NCI-H2196 (cell line): ENCODE data around the gene PROZ.
"Not testable (repeated sequence)": the region's sequence is repeated elsewhere in the genome, so short reads cannot be mapped to it uniquely, and the experiment has no call there.

Experiments used
- DNase-seq: peaks from one replicate; lab custom pipeline; 2025; ENCODE audit not compliant: unreplicated experiment; lab: John Stamatoyannopoulos, UW

The PROZ gene, protein sequence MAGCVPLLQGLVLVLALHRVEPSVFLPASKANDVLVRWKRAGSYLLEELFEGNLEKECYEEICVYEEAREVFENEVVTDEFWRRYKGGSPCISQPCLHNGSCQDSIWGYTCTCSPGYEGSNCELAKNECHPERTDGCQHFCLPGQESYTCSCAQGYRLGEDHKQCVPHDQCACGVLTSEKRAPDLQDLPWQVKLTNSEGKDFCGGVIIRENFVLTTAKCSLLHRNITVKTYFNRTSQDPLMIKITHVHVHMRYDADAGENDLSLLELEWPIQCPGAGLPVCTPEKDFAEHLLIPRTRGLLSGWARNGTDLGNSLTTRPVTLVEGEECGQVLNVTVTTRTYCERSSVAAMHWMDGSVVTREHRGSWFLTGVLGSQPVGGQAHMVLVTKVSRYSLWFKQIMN

DNA sequence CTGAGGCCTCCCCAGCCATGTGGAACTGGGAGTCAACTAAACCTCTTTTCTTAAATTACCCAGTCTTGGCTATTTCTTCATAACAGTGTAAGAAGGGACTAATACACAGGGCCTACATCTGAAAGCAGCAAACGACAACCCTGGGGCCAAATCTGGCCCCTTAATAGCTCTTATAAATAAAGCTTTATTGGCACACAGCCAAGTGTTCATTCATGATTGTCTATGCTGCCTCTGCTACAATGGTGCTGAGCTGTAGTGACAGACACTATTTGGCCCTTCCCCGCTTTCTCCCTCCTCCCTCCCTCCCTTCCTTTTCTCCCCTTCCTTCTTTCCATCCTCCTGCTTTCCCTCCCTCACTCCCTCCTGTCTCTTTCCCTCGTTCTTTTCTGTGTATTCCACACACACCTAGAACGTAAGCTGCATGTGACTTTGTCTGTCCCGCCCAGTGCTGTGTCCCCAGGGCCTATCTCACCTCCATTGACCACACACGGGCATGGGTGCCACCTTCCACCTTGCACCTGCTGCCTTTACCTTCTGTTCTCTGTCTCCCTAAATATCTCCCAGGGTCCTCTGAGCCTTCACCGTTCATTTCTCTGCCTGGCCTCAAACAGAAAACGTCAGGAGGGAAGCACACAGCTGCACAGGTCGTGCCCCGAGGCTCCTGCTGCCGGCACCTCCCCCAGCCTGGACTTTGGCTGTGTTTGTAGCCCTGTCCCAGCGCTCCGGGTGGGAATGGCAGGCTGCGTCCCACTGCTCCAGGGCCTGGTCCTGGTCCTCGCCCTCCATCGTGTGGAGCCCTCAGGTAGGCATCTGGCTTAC, at the start of gene PROZ:
PROZ (plus strand) TSS at position 720 of the 819 bp plus-strand sequence; CDS start at position 733, 13 bp downstream.
- no peak for DNase-seq

DNA sequence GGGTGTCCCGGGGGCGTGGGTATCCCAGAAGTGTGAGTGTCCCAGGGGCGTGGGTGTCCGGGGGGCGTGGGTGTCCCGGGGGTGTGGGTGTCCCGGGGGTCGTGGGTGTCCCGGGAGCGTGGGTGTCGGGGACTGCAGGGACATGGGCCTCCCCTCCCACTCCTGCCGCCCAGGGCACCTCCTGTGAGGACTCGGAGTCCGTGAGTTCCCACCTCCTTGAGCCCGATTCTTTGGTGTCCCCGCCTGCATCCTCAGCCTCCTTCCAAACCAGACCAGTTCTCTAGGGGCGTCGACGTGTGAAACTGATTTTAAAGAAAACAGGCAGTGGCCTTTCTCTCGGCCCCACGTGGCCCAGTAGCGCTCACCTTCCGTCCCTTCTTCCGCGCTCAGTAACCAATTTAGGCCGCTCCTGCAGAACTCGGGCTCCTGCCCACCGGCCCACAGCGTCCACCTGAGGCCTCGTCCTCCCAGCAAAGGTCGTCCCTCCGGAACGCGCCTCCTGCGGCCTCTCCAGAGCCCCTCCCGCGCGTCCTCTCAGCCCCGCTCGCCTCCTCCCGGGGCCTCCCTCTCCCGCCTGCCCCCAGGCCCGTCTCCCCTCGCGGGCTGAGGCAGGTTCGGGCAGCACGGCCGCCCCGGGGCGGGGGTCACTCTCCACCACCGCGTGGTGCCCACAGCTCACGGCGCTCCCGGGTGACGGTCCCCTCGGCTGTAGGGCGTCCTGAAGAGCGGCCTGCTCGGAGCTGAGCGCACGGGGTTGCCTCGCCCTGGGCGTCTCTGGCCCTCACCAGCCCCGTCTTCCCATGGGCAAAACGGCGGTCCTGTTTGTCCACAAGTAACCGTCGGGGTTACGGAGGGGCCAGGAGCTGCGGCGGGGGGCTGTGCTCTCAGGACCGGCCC, 49.0 kb upstream of the PROZ start:
- DNase-seq, result no peak

DNA sequence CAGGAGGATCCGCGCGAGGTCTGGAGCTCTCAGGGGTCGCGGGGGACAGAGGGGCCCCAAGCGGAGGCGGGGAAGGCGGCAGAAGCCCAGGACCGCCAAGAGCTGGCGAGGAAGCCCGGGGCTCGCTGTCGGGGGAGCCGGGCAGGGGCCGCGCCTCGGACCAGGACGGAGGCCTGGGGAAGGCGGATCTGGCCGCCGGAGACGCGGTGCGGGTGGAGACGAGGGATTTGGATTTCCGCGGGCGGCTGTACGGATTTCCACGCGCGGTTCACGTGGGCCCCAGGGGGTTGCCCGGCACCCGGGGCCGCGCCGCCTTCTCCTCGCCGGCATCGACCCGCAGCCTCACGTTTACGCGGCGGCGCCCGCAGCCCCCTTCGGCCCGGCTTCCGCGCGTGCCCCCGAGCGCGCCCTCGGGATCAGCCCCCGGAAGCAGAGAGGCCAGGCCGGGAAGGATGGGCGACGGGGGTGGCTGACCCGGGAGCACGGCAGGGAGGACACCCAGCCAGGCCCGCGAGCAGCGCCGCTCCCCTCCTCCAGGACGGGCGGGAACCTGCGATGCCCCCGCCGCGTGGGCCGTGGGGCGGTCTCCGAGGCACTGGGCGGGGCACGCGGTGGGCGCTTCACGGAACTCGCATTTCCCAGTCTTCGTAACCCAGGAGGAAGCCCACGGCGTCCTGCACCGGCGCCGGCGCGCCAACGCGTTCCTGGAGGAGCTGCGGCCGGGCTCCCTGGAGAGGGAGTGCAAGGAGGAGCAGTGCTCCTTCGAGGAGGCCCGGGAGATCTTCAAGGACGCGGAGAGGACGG, 48.2 kb upstream of the PROZ start:
- no peak for DNase-seq

DNA sequence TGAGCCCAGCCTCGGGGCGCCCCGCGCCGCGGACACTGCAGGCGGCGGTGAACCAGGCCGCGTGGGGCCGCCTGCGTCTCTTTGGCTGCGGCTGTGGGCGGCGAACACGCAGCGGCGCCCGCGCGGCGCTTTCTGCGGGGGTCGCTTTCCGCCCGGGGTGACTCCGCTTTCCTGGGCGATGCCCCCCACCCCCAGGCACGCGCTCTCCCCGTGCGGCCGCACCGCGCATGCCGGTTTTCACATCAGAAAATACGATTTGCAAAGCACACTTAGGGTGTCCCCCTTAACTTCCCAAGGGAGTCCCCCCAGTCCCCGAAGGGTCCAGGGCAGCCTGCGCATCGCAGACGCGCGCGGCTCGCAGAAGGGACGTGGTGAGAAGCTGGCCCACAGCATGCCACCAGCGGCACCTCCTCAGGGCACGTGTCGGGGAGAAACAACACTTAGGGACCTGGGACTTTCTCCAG, 47.6 kb upstream of the PROZ start:
- DNase-seq, result no peak

DNA sequence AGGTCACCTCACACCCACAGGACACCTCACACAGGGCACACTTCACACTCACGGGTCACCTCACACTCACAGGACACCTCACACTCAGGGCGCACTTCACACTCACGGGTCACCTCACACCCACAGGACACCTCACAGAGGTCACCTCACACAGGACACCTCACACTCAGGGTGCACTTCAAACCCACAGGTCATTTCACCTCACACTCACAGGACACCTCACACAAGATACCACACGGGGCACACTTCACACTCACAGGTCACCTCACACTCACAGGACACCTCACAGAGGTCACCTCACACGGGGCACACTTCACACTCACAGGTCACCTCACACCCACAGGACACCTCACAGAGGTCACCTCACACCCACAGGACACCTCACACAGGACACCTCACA, 46.6 kb upstream of the PROZ start:
- DNase-seq, result not testable (repeated sequence)

DNA sequence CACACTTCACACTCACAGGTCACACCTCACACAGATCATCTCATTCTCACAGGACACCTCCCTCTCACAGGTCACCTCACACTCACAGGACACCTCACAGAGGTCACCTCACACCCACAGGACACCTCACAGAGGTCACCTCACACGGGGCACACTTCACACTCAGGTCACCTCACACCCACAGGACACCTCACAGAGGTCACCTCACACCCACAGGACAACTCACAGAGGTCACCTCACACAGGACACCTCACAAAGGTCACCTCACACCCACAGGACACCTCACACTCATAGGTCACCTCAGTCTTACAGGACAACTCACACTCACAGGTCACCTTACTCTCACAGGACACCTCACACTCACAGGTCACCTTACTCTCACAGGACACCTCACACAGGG, 46.0 kb upstream of the PROZ start:
- DNase-seq, result not testable (repeated sequence)

DNA sequence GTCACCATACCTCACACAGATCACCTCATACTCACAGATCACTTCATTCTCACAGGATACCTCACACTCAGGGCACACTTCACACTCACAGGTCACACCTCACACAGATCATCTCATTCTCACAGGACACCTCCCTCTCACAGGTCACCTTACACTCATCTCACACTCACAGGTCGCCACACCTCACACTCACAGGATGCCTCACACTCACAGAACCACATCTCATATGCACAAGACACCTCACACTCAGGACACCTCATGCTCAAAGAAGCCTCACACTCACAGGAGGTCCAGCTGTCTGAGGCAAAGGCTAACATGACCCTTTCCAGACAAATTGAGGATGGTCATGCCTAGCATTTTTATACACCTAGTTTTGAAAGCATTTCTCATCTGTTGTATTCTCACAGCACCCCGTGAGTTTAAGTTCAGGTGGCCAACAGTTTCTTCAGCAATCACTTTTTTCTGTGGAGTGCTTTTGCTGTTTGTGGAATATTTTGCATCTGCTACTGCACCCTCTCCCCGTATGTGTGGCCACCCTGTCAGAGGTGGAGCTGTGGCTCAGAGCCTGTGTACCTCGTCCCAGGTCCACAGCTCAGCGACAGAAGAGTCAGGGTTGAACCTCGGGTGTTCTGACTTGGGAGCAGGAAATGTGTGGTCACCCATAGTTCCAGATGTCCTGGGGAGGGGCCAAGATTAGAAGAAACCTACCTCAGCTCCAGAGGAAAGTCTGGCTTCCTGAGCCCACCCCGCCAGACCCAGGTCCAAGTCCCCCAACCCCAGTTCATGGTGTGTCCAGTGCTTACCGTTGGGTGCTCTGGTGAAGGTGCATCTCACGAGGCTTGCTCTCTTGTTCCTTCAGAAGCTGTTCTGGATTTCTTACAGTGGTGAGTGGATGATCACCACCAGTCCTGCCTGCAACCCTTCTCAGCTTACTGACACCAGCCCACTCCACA, 45.3 kb upstream of the PROZ start:
- no peak for DNase-seq

DNA sequence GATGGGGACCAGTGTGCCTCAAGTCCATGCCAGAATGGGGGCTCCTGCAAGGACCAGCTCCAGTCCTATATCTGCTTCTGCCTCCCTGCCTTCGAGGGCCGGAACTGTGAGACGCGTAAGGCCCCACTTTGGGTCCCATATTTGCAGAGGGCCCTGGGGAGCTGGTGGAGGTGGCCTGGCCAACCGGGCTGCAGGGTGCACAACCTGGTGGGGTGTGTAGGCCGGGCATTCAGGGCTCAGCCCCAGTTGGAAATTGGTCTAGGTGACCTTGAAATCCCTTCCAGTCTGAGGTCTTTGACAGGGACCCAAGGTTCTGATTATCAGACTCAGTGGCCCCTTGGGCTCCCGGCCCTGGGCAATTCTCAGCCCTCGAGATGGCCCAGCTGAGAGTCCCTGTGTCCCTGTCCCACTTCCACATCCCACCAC, 44.6 kb upstream of the PROZ start:
- no peak for DNase-seq

DNA sequence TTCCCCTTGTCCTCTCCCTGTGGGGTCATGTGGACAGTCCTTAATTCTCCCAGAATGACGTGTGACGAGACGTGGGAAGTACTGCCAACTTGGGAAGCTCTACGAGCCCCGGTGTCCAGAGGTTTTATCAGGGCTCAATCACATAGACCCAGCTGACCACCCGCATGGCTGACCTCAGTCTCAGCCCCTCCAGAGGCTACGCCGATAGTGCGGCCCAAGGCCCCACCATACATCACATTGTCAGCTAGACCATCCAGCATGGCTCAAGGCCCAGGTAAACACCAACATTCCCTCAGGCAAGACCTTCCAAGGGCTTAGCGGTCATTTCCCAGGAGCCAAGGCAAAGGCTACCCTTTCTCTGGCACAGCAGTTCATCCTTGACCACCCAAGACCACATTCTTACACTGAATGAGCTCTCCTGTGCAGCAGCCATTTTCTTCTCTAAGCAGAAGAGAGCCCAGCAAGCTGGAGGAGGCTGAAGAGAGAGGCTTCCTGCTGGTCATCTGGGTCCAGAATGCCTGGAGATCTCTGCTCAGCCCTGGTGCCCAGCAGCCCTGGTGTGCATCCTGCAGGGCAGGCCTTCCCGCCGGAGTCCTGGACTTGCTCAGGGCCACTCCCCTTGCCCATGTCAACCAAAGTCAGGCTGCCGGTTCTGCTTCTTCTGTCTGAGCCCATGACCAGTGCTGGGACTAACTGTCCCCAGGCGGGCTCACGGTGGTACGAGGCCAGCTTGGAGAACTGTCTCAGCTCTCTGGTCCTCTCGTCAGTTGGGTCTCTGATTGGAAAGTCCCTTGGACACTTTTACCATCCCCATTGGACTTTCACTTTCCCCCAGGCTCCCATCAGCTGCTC, 43.7 kb upstream of the PROZ start:
- no peak for DNase-seq

DNA sequence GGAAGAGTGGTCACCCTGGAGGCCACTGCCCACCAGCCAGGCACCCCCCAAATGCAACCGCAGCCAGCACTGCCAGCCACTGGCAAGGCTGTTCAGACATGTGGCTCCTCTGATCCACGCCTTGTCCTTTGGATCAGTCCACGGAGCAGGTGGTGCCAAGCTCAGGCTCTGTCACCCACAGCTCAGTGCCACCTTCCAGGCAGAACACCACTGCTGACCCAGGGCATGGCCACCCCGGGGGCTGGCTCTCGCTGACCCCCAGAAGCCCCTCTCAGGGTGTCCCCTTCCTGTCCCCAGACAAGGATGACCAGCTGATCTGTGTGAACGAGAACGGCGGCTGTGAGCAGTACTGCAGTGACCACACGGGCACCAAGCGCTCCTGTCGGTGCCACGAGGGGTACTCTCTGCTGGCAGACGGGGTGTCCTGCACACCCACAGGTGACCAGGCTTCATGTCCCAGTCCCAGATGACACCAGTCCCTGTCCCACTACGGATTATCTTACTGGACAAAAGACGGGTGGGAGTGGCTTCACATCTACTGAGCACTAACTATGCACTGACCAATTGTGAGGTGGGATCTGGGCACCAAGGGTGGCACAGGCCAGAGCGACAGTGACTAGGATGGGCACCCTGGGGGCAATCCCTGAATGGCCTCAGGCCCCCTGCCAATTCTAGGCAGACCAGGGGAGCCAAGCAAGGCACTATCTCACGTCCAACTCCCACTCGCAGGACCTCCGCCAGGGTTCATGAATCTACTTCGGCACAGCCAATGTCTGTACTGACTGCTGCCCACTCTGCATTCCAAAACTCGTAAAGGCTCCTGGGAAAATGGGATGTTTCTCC, 42.9 kb upstream of the PROZ start:
- DNase-seq, result no peak

DNA sequence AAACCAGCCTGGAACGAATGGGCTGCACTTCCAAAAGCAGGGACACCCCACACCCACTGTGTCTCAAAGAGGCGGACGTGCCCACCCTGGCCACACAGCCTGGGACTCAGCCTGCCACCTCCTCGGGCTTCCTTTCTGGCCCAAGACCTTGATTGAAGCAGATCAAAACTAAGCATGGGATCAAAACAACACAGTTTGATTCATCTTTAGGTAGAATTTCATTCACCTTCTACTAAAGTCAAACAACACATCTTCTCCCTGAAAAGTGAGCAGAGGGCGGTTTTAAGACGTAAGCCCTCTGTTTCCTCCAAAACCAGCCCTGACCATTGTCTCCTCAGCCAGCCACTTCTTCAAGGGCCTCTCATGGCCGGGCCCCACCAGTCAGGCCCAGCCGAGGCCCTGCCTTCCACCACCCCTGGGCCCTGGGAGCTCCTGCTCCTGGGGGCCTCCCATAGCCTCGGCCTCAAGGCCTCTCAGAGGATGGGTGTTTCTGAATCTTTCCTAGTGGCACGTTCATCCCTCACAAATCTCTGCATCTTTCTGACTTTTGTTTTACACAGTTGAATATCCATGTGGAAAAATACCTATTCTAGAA, 42.1 kb upstream of the PROZ start:
- DNase-seq, result no peak

DNA sequence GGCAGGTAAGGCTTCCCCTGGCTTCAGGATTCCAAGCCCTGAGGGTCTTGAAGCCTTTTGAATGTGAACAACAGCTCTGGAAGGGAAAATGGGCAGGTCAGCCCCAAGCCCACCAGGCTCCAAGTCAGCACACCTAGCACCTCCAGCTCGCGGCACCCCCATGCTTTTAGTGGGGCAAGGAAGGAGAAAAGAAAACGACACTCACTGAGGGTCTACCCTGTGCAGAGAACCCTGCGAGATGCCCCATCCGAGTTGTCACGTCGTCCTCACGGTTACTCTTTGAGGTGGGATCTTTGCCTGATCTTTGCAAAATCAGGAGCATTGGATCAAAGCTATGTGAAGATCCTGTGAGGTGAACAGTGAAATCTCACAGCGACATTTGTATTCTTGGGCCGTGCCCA, 41.6 kb upstream of the PROZ start:
- DNase-seq, result no peak

DNA sequence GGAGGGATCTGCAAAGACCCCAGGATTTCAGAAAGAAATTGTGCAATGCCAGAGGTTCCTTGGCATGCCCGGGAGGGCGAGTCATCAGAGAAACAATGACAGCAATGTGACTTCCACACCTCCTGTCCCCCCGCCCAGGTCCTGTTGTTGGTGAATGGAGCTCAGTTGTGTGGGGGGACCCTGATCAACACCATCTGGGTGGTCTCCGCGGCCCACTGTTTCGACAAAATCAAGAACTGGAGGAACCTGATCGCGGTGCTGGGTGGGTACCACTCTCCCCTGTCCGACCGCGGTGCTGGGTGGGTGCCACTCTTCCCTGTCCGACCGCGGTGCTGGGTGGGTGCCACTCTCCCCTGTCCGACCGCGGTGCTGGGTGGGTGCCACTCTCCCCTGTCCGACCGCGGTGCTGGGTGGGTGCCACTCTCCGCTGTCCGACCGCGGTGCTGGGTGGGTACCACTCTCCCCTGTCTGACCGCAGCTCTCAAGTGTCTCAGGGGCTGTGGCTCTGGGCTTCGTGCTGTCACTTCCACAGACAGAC, 41.0 kb upstream of the PROZ start:
- DNase-seq, result no peak

DNA sequence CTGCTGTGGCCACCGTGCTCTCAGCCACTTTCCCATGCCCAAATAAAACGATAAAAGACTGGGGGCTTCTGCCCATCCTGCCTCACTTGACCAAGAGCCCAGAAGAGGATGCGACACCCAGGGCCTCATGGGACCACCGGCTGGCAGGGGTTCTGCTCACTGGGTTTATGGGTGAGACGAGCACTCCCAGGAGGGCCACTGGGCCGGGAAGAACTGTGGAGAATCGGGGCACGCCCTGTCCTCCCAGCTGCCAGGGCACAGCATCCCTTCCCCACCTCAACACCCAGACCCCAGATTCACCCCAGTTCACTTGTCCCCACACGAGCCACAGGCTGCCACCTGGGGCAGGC, 40.6 kb upstream of the PROZ start:
- DNase-seq, result no peak

DNA sequence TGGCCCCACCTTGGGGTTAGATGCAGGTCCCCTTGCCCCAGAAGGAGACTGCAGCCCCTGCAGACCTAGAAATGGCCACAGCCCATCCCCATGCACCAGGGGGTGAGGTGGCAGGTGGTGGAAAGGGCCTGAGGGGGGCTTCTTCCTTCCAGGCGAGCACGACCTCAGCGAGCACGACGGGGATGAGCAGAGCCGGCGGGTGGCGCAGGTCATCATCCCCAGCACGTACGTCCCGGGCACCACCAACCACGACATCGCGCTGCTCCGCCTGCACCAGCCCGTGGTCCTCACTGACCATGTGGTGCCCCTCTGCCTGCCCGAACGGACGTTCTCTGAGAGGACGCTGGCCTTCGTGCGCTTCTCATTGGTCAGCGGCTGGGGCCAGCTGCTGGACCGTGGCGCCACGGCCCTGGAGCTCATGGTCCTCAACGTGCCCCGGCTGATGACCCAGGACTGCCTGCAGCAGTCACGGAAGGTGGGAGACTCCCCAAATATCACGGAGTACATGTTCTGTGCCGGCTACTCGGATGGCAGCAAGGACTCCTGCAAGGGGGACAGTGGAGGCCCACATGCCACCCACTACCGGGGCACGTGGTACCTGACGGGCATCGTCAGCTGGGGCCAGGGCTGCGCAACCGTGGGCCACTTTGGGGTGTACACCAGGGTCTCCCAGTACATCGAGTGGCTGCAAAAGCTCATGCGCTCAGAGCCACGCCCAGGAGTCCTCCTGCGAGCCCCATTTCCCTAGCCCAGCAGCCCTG, 40.0 kb upstream of the PROZ start:
- no peak for DNase-seq

DNA sequence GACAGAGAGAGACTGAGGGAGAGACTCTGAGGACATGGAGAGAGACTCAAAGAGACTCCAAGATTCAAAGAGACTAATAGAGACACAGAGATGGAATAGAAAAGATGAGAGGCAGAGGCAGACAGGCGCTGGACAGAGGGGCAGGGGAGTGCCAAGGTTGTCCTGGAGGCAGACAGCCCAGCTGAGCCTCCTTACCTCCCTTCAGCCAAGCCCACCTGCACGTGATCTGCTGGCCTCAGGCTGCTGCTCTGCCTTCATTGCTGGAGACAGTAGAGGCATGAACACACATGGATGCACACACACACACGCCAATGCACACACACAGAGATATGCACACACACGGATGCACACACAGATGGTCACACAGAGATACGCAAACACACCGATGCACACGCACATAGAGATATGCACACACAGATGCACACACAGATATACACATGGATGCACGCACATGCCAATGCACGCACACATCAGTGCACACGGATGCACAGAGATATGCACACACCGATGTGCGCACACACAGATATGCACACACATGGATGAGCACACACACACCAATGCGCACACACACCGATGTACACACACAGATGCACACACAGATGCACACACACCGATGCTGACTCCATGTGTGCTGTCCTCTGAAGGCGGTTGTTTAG, 39.2 kb upstream of the PROZ start:
- DNase-seq, result no peak
